MCF 10A (cell line): Measurements from ENCODE around the gene ZSCAN32. TPM values are rescaled to one million over a fixed set of nuclear protein-coding genes. Genes with fewer than 3 reads are reported as not detected.
A peak's percentile ranks its signal among the peaks of the same experiment; 100 is the strongest.

Experiments used
- Bru-seq: library from RNA; stranded (reverse); fragments of 400-500 nt; gene quantifications from one replicate; lab custom pipeline; 2021; lab: Mats Ljungman, UMichigan
- BruChase-seq, 2 experiments: library from RNA; stranded (reverse); fragments of 400-500 nt; gene quantifications; one replicate each; lab custom pipeline; 2021; lab: Mats Ljungman, UMichigan
- BruUV-seq: library from RNA; stranded (reverse); fragments of 400-500 nt; replicated peaks from 2 replicates; lab custom pipeline; 2021; lab: Mats Ljungman, UMichigan
- CTCF ChIA-PET: fragments of 300-600 bp; sonication (Branson Sonifier 250); formaldehyde crosslinking; extraction: SDS; loops from one replicate; lab custom pipeline; 2021; ENCODE audit warnings: antibody characterized with exemption, inconsistent platforms; lab: Yijun Ruan, JAX
- POLR2A ChIA-PET: fragments of 300-600, 350-650 bp; sonication (Branson Sonifier 250); formaldehyde crosslinking; extraction: SDS; loops from one replicate; lab custom pipeline; 2020; ENCODE audit warnings: antibody characterized with exemption, inconsistent platforms; lab: Yijun Ruan, JAX
- DNase-seq: peaks from one replicate; pipeline ENCODE4 v3.0.0-alpha.2; 2018; ENCODE audit not compliant: unreplicated experiment
- H3K27ac Mint-ChIP-seq: one replicate; pipeline ENCODE4 v1.8.0; 2022; ENCODE audit warnings: mild to moderate bottlenecking, low read depth, mixed read lengths; ENCODE audit not compliant: unreplicated experiment
- H3K27me3 Mint-ChIP-seq: one replicate; pipeline ENCODE4 v1.8.0; 2022; ENCODE audit warnings: mixed read lengths; ENCODE audit not compliant: insufficient read depth, unreplicated experiment
- H3K36me3 Mint-ChIP-seq: one replicate; pipeline ENCODE4 v1.8.0; 2022; ENCODE audit warnings: mild to moderate bottlenecking, moderate library complexity, mixed read lengths; ENCODE audit not compliant: insufficient read depth, unreplicated experiment
- H3K4me1 Mint-ChIP-seq: one replicate; pipeline ENCODE4 v1.8.0; 2022; ENCODE audit warnings: mixed read lengths; ENCODE audit not compliant: insufficient read depth, unreplicated experiment
- H3K4me3 Mint-ChIP-seq: one replicate; pipeline ENCODE4 v1.8.0; 2022; ENCODE audit warnings: mild to moderate bottlenecking, moderate library complexity, mixed read lengths; ENCODE audit not compliant: unreplicated experiment
- H3K9me3 Mint-ChIP-seq: one replicate; pipeline ENCODE4 v1.8.0; 2022; ENCODE audit warnings: mixed read lengths; ENCODE audit not compliant: unreplicated experiment
- intact Hi-C: fragments of 100-400 bp; cut with micrococcal nuclease; formaldehyde crosslinking; loops from 2 replicates; pipeline ENCODE4 v1.14.1; 2022
- long read RNA-seq: library from polyadenylated mRNA; stranded (forward); transcript quantifications from one replicate; pipeline ENCODE4 v2.0.0, GENCODE V29; 2022
- total RNA-seq: library from RNA; stranded (reverse); gene quantifications from 2 replicates; pipeline ENCODE4 v1.2.3, GENCODE V29; 2022
- TF ChIP-seq, protein P1 (sequence below): fragments of 200-600 bp; IDR thresholded peaks from one replicate; pipeline ENCODE4 v1.8.0; 2022; ENCODE audit warnings: antibody characterized with exemption, mild to moderate bottlenecking; ENCODE audit not compliant: unreplicated experiment

Gene ZSCAN32
- total RNA-seq (17.5 and 18.1 TPM in 2 replicates), Bru-seq, nascent RNA (percentile 68 among the genes with signal in this experiment), BruChase-seq, experiment 1, labeled RNA remaining after a 6-hour chase (percentile 60 among the genes with signal in this experiment), BruChase-seq, experiment 2, labeled RNA remaining after a 2-hour chase (percentile 76 among the genes with signal in this experiment)
- long read RNA-seq, transcript ZSCAN32-202 (7 exons, 3,173 nt): major isoform, 10 of 42 reads
- long read RNA-seq, partial matches to known transcripts: 8 of 42 reads
- long read RNA-seq, other reads (novel, unspliced or antisense): 20 of 42 reads

GRCh38 chr16:3400779-3401688 is at the start of gene ZSCAN32, which contains the start of gene ZNF174:
Gene ZSCAN32, minus strand, starts transcription at chr16:3401004. Its CDS starts 3,447 bp downstream, at chr16:3397557.
Gene ZNF174, plus strand, starts transcription at chr16:3401215. Its CDS starts 790 bp downstream, at chr16:3402005.
- Mint-ChIP-seq H3K27ac (peak within 1 kb of the TSS; percentile 91), H3K36me3 (peaks cover 57% of the 10 kb centered on the region), H3K9me3 (peaks cover 26% of the 10 kb centered on the region), H3K4me3 (peak within 1 kb of the TSS; percentile 92), H3K27me3 (no peaks in the 10 kb centered on the region), H3K4me1 (peaks cover 11% of the 10 kb centered on the region)
- POLR2A ChIA-PET: interaction anchor here (0.5 to 4.2 kb wide), 30 partner anchors 8 to 267 kb away, joined by 3 to 53 read pairs (median 4); partner anchors contain the start of genes NAA60, TIGD7, ZNF213 and ZNF263
- intact Hi-C loops: loop anchor here (2.0 kb wide), 2 partner anchors 58 to 218 kb away; no protein-coding TSS in a partner anchor
- BruUV-seq: TSS peak; percentile 54
- CTCF ChIA-PET: interaction anchor here (0.6 to 1.1 kb wide), 4 partner anchors 17 to 90 kb away, joined by 3 to 4 read pairs (median 3); no protein-coding TSS in a partner anchor
- TF ChIP-seq, protein P1, sequence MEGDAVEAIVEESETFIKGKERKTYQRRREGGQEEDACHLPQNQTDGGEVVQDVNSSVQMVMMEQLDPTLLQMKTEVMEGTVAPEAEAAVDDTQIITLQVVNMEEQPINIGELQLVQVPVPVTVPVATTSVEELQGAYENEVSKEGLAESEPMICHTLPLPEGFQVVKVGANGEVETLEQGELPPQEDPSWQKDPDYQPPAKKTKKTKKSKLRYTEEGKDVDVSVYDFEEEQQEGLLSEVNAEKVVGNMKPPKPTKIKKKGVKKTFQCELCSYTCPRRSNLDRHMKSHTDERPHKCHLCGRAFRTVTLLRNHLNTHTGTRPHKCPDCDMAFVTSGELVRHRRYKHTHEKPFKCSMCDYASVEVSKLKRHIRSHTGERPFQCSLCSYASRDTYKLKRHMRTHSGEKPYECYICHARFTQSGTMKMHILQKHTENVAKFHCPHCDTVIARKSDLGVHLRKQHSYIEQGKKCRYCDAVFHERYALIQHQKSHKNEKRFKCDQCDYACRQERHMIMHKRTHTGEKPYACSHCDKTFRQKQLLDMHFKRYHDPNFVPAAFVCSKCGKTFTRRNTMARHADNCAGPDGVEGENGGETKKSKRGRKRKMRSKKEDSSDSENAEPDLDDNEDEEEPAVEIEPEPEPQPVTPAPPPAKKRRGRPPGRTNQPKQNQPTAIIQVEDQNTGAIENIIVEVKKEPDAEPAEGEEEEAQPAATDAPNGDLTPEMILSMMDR: no peak
- DNase-seq: peak; percentile 99

DNA sequence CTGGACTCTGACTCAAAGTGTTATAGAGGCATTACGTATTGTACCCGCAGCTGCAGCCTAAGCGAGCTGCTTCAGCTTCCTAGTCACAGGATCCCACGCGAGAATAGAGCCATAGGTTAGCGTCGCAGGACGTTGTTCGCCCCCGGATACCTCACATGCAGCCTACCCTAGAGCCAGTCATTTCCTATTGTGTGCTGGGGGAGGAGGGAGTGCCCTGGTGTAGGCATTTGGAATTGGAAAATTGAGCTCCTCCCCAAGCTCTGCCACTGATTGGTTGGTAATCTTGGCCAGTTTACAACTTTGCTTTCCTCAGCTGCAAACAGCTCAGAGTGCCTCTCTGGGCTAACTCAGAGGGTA is 43.2 kb upstream of the ZSCAN32 start:
- peak; percentile 71 for DNase-seq
- Mint-ChIP-seq H3K4me1 (no peaks in the 10 kb centered on the region), H3K27me3 (no peaks in the 10 kb centered on the region), H3K27ac (peak overlapping the region; percentile 96), H3K36me3 (peaks cover 57% of the 10 kb centered on the region), H3K9me3 (peaks cover 7% of the 10 kb centered on the region), H3K4me3 (peak overlapping the region; percentile 87)
- intact Hi-C loops: no loop called here
- POLR2A ChIA-PET: interaction anchor here (0.6 to 2.7 kb wide), 18 partner anchors 9 to 1018 kb away, joined by 3 to 53 read pairs (median 6); partner anchors contain the start of genes ZNF174, ZNF200, ZNF213 and ZNF263
- TF ChIP-seq, protein P1: no peak
- CTCF ChIA-PET: interaction anchor here (0.7 to 1.2 kb wide), 5 partner anchors 8 to 385 kb away, joined by 3 read pairs; no protein-coding TSS in a partner anchor
- TSS peak; percentile 84 for BruUV-seq

- Mint-ChIP-seq H3K36me3 (peaks cover 54% of the 10 kb centered on the region), H3K27me3 (no peaks in the 10 kb centered on the region), H3K4me1 (no peaks in the 10 kb centered on the region), H3K4me3 (peak within 1 kb of the TSS; percentile 87), H3K27ac (peak within 1 kb of the TSS; percentile 96), H3K9me3 (peaks cover 7% of the 10 kb centered on the region)
- ChIA-PET POLR2A (interaction anchor here (0.6 to 2.7 kb wide), 20 partner anchors 8 to 1019 kb away, joined by 3 to 53 read pairs (median 4); partner anchors contain the start of genes ZNF174, ZNF200, ZNF213 and ZNF263), CTCF (interaction anchor here (0.7 to 1.2 kb wide), 5 partner anchors 9 to 385 kb away, joined by 3 read pairs; no protein-coding TSS in a partner anchor)
- peak; percentile 93 for DNase-seq
- intact Hi-C loops: no loop called here
- BruUV-seq: no TSS peak
- TF ChIP-seq, protein P1: no peak
Measured at GRCh38 chr16:3443108-3444031, 42.6 kb upstream of the ZSCAN32 start, which contains the start of the genes NAA60 and ZNF597. Gene NAA60, plus strand, starts transcription at chr16:3443680. Its CDS starts 32,548 bp downstream, at chr16:3476228. Gene ZNF597, minus strand, starts transcription at chr16:3443504. Its CDS starts 351 bp downstream, at chr16:3443153.
